Mesendoderm (in vitro differentiated cells): Measurements from ENCODE around the gene MAG.

Source experiments
- DNase-seq: peaks from one replicate; pipeline ENCODE4 v3.0.0; 2013
- H2AK5ac ChIP-seq: 2 replicates; pipeline ENCODE4 v1.6.1; 2013; ENCODE audit warnings: low read length, inconsistent platforms
- H2BK120ac ChIP-seq: 2 replicates; pipeline ENCODE4 v1.6.1; 2013; ENCODE audit warnings: low read depth, mild to moderate bottlenecking, low read length, moderate library complexity, mixed read lengths
- H2BK15ac ChIP-seq: replicated peaks from 2 replicates; pipeline ENCODE4 v1.6.1; 2013; ENCODE audit warnings: low read depth, mild to moderate bottlenecking, moderate library complexity
- H2BK5ac ChIP-seq: 2 replicates; pipeline ENCODE4 v1.6.1; 2013; ENCODE audit warnings: low read length, inconsistent platforms
- H3K18ac ChIP-seq: 2 replicates; pipeline ENCODE4 v1.6.1; 2013; ENCODE audit warnings: mild to moderate bottlenecking, low read length, mixed read lengths
- H3K23ac ChIP-seq: one replicate; pipeline ENCODE4 v1.6.1; 2013; ENCODE audit warnings: low read length
- H3K27ac ChIP-seq: 2 replicates; pipeline ENCODE4 v1.5.1; 2013; ENCODE audit warnings: low read depth, mild to moderate bottlenecking, inconsistent platforms, low read length, moderate library complexity
- H3K27me3 ChIP-seq: 2 replicates; pipeline ENCODE4 v1.6.1; 2013; ENCODE audit warnings: low read length, control low read depth, mild to moderate bottlenecking, inconsistent platforms; ENCODE audit not compliant: insufficient read depth, poor library complexity
- H3K36me3 ChIP-seq: 2 replicates; pipeline ENCODE4 v1.6.1; 2013; ENCODE audit warnings: low read length, inconsistent platforms; ENCODE audit not compliant: control insufficient read depth, insufficient read depth
- H3K4ac ChIP-seq: one replicate; pipeline ENCODE4 v1.6.1; 2013; ENCODE audit warnings: low read depth, mild to moderate bottlenecking, low read length, moderate library complexity
- H3K4me1 ChIP-seq: 2 replicates; pipeline ENCODE4 v1.6.1; 2013; ENCODE audit warnings: low read depth, low read length, inconsistent platforms; ENCODE audit not compliant: control insufficient read depth
- H3K4me2 ChIP-seq: 2 replicates; pipeline ENCODE4 v1.6.1; 2013; ENCODE audit warnings: low read length
- H3K4me3 ChIP-seq: 2 replicates; pipeline ENCODE4 v1.5.1; 2013; ENCODE audit warnings: mild to moderate bottlenecking, low read length
- H3K56ac ChIP-seq: one replicate; pipeline ENCODE4 v1.6.1; 2013; ENCODE audit warnings: low read length
- H3K79me1 ChIP-seq: 2 replicates; pipeline ENCODE4 v1.6.1; 2013; ENCODE audit warnings: low read length, inconsistent platforms
- H3K79me2 ChIP-seq: 2 replicates; pipeline ENCODE4 v1.6.1; 2013; ENCODE audit warnings: mild to moderate bottlenecking, low read length; ENCODE audit not compliant: control insufficient read depth, insufficient read depth
- H3K9ac ChIP-seq: 2 replicates; pipeline ENCODE4 v1.6.1; 2013; ENCODE audit warnings: low read length, inconsistent platforms
- H4K5ac ChIP-seq: one replicate; pipeline ENCODE4 v1.6.1; 2013; ENCODE audit warnings: low read length
- H4K8ac ChIP-seq: one replicate; pipeline ENCODE4 v1.6.1; 2013; ENCODE audit warnings: low read depth, mild to moderate bottlenecking, control low read depth, low read length, moderate library complexity
- WGBS: extraction: QIAGEN DNeasy Blood & Tissue Kit; methylation state at CpG from one replicate; pipeline ENCODE4 v1.1.7; 2013; ENCODE audit warnings: low lambda C conversion rate, missing lambda C conversion rate; ENCODE audit not compliant: insufficient coverage; ENCODE audit errors: extremely low coverage; 5-methylcytosine and 5-hydroxymethylcytosine counted together

MAG gene

DNA sequence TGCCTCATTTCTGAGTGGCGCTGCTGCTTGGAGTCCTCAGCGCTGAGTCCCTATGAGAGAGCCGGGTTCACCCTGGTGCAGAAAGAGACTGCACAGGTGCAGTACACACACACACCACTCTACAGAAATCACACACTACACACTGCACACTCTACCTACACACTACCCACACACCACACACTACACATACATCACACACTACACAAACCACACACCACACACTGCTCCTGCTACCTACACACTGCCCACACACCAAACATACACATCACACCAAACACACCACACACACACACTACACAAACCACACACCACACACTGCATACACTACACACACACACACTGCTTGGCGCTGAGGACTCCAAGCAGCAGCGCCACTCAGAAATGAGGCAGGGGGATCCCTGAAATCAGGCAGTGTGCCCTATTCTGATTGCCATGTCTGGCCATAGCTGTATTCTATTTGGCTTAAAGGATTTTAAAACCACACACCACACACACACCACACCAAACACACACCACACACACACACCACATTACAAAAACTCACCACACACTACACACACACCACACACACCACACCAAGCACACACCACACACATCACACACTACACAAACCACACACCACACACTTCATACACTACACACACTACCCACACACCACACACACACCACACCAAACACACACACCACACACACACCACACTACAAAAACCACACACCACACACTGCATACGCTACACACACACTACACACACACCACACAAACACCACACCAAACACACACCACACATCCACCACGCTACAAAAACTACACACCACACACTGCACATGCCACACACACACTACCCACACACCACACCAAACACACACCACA, 4.9 kb downstream of the MAG start:
- Histone ChIP-seq H4K8ac (no peak overlapping the region), H3K56ac (peak overlapping the region; percentile 25), H3K4me1 (no peaks in the 10 kb centered on the region), H3K79me1 (no peaks in the 10 kb centered on the region), H2BK5ac (no peak overlapping the region), H3K4me3 (no peak overlapping the region), H2AK5ac (no peak overlapping the region), H2BK15ac (no peak overlapping the region), H3K18ac (no peak overlapping the region), H3K23ac (no peak overlapping the region), H4K5ac (no peak overlapping the region), H3K4me2 (no peak overlapping the region), H3K36me3 (no peaks in the 10 kb centered on the region), H3K4ac (no peak overlapping the region), H3K9ac (no peak overlapping the region), H3K79me2 (no peaks in the 10 kb centered on the region), H3K27me3 (no peaks in the 10 kb centered on the region), H3K27ac (no peak overlapping the region), H2BK120ac (no peak overlapping the region)
- WGBS: 100% methylated on average over 2 of the region's 7 CpGs
- DNase-seq: peak; percentile 38

DNA sequence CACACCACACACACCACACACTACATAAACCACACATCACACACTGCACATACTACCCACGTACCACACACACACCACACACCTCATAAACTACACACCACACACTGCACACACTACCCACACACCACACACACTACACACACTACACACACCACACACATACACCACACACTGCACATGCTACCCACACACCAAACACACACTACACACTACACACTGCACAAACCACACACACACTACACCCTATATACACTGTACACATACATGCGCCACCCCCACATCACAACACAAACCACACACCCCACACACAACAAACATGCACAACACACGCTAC, 5.5 kb downstream of the MAG start:
- H3K4me1 ChIP-seq: no peaks in the 10 kb centered on the region
- H4K8ac ChIP-seq: no peak overlapping the region
- no peak for DNase-seq
- H2AK5ac ChIP-seq: peak overlapping the region; percentile 25
- no peak overlapping the region for H3K23ac ChIP-seq
- no peak overlapping the region for H3K4ac ChIP-seq
- no peaks in the 10 kb centered on the region for H3K27me3 ChIP-seq
- no peak overlapping the region for H3K9ac ChIP-seq
- H2BK120ac ChIP-seq: no peak overlapping the region
- no peaks in the 10 kb centered on the region for H3K36me3 ChIP-seq
- no peak overlapping the region for H2BK15ac ChIP-seq
- no peak overlapping the region for H3K4me2 ChIP-seq
- no peak overlapping the region for H3K18ac ChIP-seq
- no peaks in the 10 kb centered on the region for H3K79me1 ChIP-seq
- no peak overlapping the region for H3K27ac ChIP-seq
- H3K56ac ChIP-seq: no peak overlapping the region
- H3K4me3 ChIP-seq: no peak overlapping the region
- 100% methylated on average over 2 of the region's 3 CpGs for WGBS
- no peak overlapping the region for H4K5ac ChIP-seq
- H3K79me2 ChIP-seq: no peaks in the 10 kb centered on the region
- no peak overlapping the region for H2BK5ac ChIP-seq

DNA sequence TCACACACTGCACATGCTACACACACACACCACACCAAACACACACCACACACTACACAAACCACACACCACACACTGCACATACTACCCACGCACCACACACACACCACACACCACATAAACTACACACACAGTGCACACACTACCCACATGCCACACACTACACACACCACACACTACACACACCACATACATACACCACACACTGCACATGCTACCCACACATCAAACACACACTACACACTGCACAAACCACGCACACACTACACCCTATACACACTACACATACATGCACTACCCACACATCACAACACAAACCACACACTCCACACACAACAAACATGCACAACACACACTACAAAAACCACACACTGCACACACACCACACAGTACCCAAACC, 6.0 kb downstream of the MAG start:
- 100% methylated on average over 2 of the region's 2 CpGs for WGBS

DNA sequence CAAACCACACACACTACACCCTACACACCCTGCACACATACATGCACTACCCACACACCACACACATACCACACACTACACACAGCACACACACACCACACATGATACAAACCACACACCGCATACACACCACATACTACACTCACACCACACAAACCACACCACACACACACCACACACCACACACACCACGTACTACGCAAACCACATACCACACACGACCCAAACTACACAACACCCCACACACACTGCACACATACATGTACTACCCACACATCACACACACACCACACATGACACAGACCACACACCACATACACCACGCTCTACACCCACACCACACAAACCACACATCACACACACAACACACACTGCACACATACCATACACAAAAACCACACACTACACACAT, 6.6 kb downstream of the MAG start:
- Histone ChIP-seq H3K9ac (no peak overlapping the region), H3K4ac (no peak overlapping the region), H3K18ac (no peak overlapping the region), H3K4me2 (no peak overlapping the region), H3K23ac (no peak overlapping the region), H2BK15ac (no peak overlapping the region), H2BK120ac (no peak overlapping the region), H3K27me3 (no peaks in the 10 kb centered on the region), H3K79me2 (no peaks in the 10 kb centered on the region), H3K36me3 (no peaks in the 10 kb centered on the region), H3K4me1 (no peaks in the 10 kb centered on the region), H3K4me3 (no peak overlapping the region), H2AK5ac (no peak overlapping the region), H3K27ac (no peak overlapping the region), H3K56ac (no peak overlapping the region), H4K8ac (no peak overlapping the region), H3K79me1 (no peaks in the 10 kb centered on the region), H4K5ac (no peak overlapping the region), H2BK5ac (no peak overlapping the region)
- DNase-seq: no peak
- WGBS: 100% methylated on average over 5 of the region's 5 CpGs

More for the DNA sequence above, 6.0 kb downstream of the MAG start:
- H3K79me1 ChIP-seq: no peaks in the 10 kb centered on the region
- no peak overlapping the region for H3K4ac ChIP-seq
- H3K9ac ChIP-seq: no peak overlapping the region
- H3K4me2 ChIP-seq: no peak overlapping the region
- H3K56ac ChIP-seq: no peak overlapping the region
- H3K4me3 ChIP-seq: no peak overlapping the region
- H3K27ac ChIP-seq: no peak overlapping the region
- no peak overlapping the region for H3K18ac ChIP-seq
- no peak for DNase-seq
- H3K23ac ChIP-seq: no peak overlapping the region
- no peaks in the 10 kb centered on the region for H3K4me1 ChIP-seq
- H3K79me2 ChIP-seq: no peaks in the 10 kb centered on the region
- H3K27me3 ChIP-seq: no peaks in the 10 kb centered on the region
- no peak overlapping the region for H2AK5ac ChIP-seq
- no peak overlapping the region for H2BK5ac ChIP-seq
- H2BK15ac ChIP-seq: no peak overlapping the region
- H4K8ac ChIP-seq: no peak overlapping the region
- H3K36me3 ChIP-seq: no peaks in the 10 kb centered on the region
- no peak overlapping the region for H4K5ac ChIP-seq
- no peak overlapping the region for H2BK120ac ChIP-seq

DNA sequence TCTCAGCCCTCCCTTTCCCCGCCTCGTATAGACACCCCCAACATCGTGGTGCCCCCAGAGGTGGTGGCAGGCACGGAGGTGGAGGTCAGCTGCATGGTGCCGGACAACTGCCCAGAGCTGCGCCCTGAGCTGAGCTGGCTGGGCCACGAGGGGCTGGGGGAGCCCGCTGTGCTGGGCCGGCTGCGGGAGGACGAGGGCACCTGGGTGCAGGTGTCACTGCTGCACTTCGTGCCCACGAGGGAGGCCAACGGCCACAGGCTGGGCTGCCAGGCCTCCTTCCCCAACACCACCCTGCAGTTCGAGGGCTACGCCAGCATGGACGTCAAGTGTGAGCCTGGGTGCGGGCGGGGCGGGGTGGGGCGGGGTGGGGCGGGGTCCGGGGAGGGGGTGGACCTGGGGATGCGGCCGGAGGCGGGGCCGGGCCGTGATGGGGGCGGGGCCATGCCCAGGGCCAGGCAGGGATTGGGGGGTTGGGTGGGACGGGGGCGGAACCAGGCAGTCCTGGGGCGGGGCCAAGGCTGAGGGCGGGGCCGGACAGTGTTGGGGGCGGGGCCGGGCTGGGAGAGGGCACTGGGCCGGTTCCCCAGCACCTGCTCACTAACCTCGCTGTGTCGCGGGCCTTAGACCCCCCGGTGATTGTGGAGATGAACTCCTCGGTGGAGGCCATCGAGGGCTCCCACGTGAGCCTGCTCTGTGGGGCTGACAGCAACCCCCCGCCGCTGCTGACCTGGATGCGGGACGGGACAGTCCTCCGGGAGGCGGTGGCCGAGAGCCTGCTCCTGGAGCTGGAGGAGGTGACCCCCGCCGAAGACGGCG, 7.8 kb downstream of the MAG start:
- no peak overlapping the region for H2BK120ac ChIP-seq
- no peak overlapping the region for H3K4me3 ChIP-seq
- no peaks in the 10 kb centered on the region for H3K79me2 ChIP-seq
- H3K4me1 ChIP-seq: no peaks in the 10 kb centered on the region
- no peak overlapping the region for H3K4me2 ChIP-seq
- no peak overlapping the region for H3K18ac ChIP-seq
- no peak overlapping the region for H2BK5ac ChIP-seq
- H3K27me3 ChIP-seq: no peaks in the 10 kb centered on the region
- no peak overlapping the region for H3K56ac ChIP-seq
- no peak overlapping the region for H4K5ac ChIP-seq
- no peaks in the 10 kb centered on the region for H3K79me1 ChIP-seq
- no peak overlapping the region for H3K23ac ChIP-seq
- H3K27ac ChIP-seq: no peak overlapping the region
- H2BK15ac ChIP-seq: no peak overlapping the region
- no peak overlapping the region for H4K8ac ChIP-seq
- peak; percentile 43 for DNase-seq
- no peak overlapping the region for H2AK5ac ChIP-seq
- H3K36me3 ChIP-seq: no peaks in the 10 kb centered on the region
- no CpG with 5 or more reads among the region's 55 CpGs for WGBS
- no peak overlapping the region for H3K9ac ChIP-seq
- no peak overlapping the region for H3K4ac ChIP-seq
